Activated naive CD8-positive, alpha-beta T cell (primary cell): ENCODE results near the gene AGAP9.
"Not testable (repeated sequence)": the region's sequence is repeated elsewhere in the genome, so short reads cannot be mapped to it uniquely, and the experiment has no call there.

Experiments
- H3K27ac Mint-ChIP-seq: one replicate; pipeline ENCODE4 v1.8.0; 2021; ENCODE audit warnings: mixed read lengths
- H3K27me3 Mint-ChIP-seq: one replicate; pipeline ENCODE4 v1.8.0; 2021; ENCODE audit warnings: mixed read lengths
- H3K36me3 Mint-ChIP-seq: one replicate; pipeline ENCODE4 v1.8.0; 2021; ENCODE audit warnings: mixed read lengths
- H3K4me1 Mint-ChIP-seq: one replicate; pipeline ENCODE4 v1.8.0; 2021; ENCODE audit warnings: low read depth, mixed read lengths
- H3K4me3 Mint-ChIP-seq: one replicate; pipeline ENCODE4 v1.8.0; 2021; ENCODE audit warnings: mild to moderate bottlenecking, mixed read lengths
- H3K9me3 Mint-ChIP-seq: one replicate; pipeline ENCODE4 v1.8.0; 2021; ENCODE audit warnings: low read depth, mixed read lengths

AGAP9 gene

DNA sequence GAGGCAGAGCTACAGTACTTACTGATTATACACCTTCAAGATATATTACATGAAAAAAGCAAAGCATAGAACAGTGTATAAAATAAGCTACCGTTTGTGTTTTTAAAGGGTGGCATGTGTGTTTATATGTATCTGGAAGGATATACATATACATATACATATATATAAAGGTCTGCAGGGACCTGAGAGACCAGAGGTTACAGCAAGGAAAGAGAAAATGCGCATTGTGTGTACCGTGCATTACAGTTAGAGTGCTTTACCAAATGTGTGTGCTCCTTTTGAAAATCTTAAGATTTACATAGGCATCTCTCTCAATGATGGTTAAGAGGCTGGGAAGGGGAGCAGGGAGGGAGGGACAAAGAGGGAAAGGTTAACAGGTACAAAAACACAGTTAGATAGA is 23.8 kb upstream of the AGAP9 start:
- H3K4me1 Mint-ChIP-seq, H3K4me3 Mint-ChIP-seq, H3K9me3 Mint-ChIP-seq, H3K27ac Mint-ChIP-seq, H3K27me3 Mint-ChIP-seq, H3K36me3 Mint-ChIP-seq: not testable (repeated sequence)

- not testable (repeated sequence) for H3K27me3 Mint-ChIP-seq, H3K4me1 Mint-ChIP-seq, H3K9me3 Mint-ChIP-seq, H3K36me3 Mint-ChIP-seq, H3K4me3 Mint-ChIP-seq, H3K27ac Mint-ChIP-seq
These were observed 13.0 kb upstream of the AGAP9 start for GRCh38 chr10:47536430-47536829.

DNA sequence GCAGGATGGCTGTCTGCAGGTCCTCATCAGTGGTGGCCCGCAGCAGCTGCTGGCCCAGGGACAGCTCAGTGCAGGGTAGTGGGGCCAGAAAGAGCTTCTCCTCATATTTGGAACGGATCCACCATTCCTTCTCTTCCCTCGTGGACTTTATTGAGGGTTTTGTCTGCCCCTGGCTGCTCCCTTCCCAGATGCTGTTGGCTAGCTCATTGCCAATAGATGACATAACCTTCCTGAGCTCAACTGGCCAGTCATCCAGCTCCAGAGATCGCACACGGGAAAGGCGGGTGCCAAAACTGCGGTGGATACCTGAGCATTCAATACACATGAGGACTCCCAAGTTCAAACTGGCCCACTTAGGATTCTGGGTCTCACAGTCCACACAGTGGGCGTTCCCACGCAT is 21.1 kb downstream of the AGAP9 start:
- not testable (repeated sequence) for H3K4me3 Mint-ChIP-seq, H3K27ac Mint-ChIP-seq, H3K36me3 Mint-ChIP-seq, H3K9me3 Mint-ChIP-seq, H3K4me1 Mint-ChIP-seq, H3K27me3 Mint-ChIP-seq

- H3K9me3 Mint-ChIP-seq, H3K4me3 Mint-ChIP-seq, H3K4me1 Mint-ChIP-seq, H3K27ac Mint-ChIP-seq, H3K27me3 Mint-ChIP-seq, H3K36me3 Mint-ChIP-seq: not testable (repeated sequence)
These were observed 29.2 kb downstream of the AGAP9 start for GRCh38 chr10:47494226-47494625.

DNA sequence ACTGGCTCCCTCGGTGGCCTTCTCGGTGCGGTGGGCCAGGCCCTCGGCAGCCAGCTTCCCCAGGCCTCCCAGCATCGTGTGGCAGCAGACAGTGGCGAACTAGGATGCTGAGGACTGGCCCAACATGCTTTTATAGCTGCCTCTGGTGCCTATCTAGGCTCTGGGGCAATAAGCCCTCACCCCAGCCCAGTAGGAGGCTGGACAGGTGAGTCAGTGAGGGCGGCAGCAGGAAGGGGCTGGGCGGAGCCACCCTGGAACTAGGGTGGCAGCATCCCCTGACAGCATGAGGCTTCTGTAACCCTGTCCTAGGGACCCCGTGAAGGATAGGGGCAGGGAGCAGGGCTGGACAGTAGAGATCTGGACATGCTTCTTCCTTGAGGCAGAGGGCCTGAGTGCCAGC is 31.8 kb downstream of the AGAP9 start, which contains the start of gene FAM25G:
Gene FAM25G, minus strand, starts transcription at position 101 of the 400 bp plus-strand sequence. Its CDS starts 26 bp downstream, at position 75.
- not testable (repeated sequence) for H3K4me3 Mint-ChIP-seq, H3K9me3 Mint-ChIP-seq, H3K27me3 Mint-ChIP-seq, H3K27ac Mint-ChIP-seq, H3K36me3 Mint-ChIP-seq, H3K4me1 Mint-ChIP-seq

DNA sequence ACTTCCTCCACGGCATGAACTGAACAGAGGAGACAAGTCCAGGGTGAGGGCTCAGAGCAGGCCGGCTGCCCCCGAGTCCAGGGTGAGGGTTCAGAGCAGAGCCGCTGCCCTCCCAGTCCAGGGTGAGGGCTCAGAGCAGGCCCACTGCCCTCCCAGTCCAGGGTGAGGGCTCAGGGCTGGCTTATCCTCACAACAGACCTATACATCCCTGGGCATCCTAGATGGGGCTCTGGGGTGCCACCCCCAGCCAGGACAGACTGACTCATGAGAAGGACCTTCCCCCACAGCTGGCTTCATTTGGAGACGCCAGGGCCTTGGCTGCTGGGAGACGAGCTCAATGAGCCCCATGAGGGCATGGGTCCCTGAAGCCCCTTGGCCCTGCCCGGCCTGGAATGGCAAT is 33.8 kb downstream of the AGAP9 start:
- H3K27me3 Mint-ChIP-seq, H3K4me3 Mint-ChIP-seq, H3K36me3 Mint-ChIP-seq, H3K27ac Mint-ChIP-seq, H3K4me1 Mint-ChIP-seq, H3K9me3 Mint-ChIP-seq: not testable (repeated sequence)

DNA sequence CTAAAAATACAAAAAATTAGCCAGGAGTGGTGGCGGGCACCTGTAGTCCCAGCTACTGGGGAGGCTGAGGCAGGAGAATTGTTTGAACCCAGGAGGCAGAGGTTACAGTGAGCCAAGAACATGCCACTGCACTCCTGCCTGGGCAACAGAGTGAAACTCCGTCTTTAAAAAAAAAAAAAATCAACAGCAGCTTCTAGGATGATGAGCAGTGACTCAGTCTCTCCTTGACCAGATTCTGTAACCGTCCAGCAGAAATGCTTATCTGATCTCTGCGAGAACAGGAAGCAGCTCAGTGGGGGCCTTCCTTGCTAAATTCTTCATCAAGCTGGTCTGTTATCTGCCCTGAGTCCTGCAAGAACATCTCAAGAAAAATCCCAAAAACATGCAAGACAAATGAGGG is 37.5 kb downstream of the AGAP9 start:
- not testable (repeated sequence) for H3K36me3 Mint-ChIP-seq, H3K4me3 Mint-ChIP-seq, H3K4me1 Mint-ChIP-seq, H3K9me3 Mint-ChIP-seq, H3K27me3 Mint-ChIP-seq, H3K27ac Mint-ChIP-seq

GRCh38 chr10:47484786-47485185 is 38.7 kb downstream of the AGAP9 start:
- not testable (repeated sequence) for H3K4me3 Mint-ChIP-seq, H3K36me3 Mint-ChIP-seq, H3K27ac Mint-ChIP-seq, H3K9me3 Mint-ChIP-seq, H3K4me1 Mint-ChIP-seq, H3K27me3 Mint-ChIP-seq

GRCh38 chr10:47483923-47484322 is 39.5 kb downstream of the AGAP9 start, which contains the start of gene ANXA8:
TSS of gene ANXA8 (minus strand) at chr10:47484115. CDS start at chr10:47483933, 182 bp downstream.
- H3K36me3 Mint-ChIP-seq, H3K27me3 Mint-ChIP-seq, H3K27ac Mint-ChIP-seq, H3K4me3 Mint-ChIP-seq, H3K9me3 Mint-ChIP-seq, H3K4me1 Mint-ChIP-seq: not testable (repeated sequence)

- H3K4me3 Mint-ChIP-seq, H3K27ac Mint-ChIP-seq, H3K36me3 Mint-ChIP-seq, H3K9me3 Mint-ChIP-seq, H3K27me3 Mint-ChIP-seq, H3K4me1 Mint-ChIP-seq: not testable (repeated sequence)
These were observed 41.1 kb downstream of the AGAP9 start for GRCh38 chr10:47482367-47482766.

GRCh38 chr10:47481768-47482181 is 41.7 kb downstream of the AGAP9 start:
- H3K36me3 Mint-ChIP-seq, H3K27me3 Mint-ChIP-seq, H3K27ac Mint-ChIP-seq, H3K4me3 Mint-ChIP-seq, H3K9me3 Mint-ChIP-seq, H3K4me1 Mint-ChIP-seq: not testable (repeated sequence)

- H3K9me3 Mint-ChIP-seq, H3K36me3 Mint-ChIP-seq, H3K4me3 Mint-ChIP-seq, H3K4me1 Mint-ChIP-seq, H3K27ac Mint-ChIP-seq, H3K27me3 Mint-ChIP-seq: not testable (repeated sequence)
These were observed 42.2 kb downstream of the AGAP9 start for GRCh38 chr10:47481182-47481766.

DNA sequence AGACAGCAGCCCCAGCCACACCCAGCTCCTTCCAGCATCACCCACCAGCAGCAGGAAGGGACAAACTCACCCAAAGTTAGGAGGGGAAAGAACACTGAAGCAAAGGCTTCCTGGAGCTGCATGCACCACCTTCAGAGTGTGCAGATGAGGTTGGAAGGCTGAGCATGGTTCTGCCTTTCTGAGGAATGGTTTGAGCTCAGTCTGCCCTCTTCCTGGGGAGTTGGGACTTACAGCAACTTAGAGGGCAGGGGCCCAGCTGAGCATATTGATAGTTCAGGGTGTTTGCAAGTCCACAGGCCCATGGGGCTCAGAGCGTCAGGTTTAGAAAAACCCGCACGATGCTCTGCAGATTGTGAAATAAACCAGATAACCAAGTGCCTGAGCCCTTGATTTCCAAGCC is 43.3 kb downstream of the AGAP9 start:
- H3K27me3 Mint-ChIP-seq, H3K27ac Mint-ChIP-seq, H3K4me3 Mint-ChIP-seq, H3K9me3 Mint-ChIP-seq, H3K4me1 Mint-ChIP-seq, H3K36me3 Mint-ChIP-seq: not testable (repeated sequence)

DNA sequence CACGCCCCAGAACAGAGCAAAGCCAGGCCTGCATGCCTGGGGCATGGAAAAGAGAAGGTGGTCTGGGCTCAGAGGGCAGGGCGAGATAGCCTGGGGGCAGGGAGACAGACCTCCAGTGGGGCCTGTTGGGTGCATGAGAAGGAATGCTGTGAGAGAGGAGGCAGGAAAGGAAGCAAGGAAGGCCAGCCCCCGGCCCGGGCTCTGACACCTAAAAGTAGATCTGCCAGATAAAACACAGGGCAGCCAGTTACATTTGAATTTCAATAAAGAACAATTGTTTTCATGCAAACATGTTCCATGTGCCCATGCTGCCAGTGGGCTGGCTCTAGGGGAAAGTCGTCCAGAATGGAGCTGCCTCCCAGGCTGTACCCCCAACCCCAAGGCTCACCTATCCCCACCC is 45.3 kb downstream of the AGAP9 start:
- not testable (repeated sequence) for H3K36me3 Mint-ChIP-seq, H3K27ac Mint-ChIP-seq, H3K27me3 Mint-ChIP-seq, H3K4me3 Mint-ChIP-seq, H3K9me3 Mint-ChIP-seq, H3K4me1 Mint-ChIP-seq

- H3K27me3 Mint-ChIP-seq, H3K9me3 Mint-ChIP-seq, H3K36me3 Mint-ChIP-seq, H3K4me3 Mint-ChIP-seq, H3K4me1 Mint-ChIP-seq, H3K27ac Mint-ChIP-seq: not testable (repeated sequence)
These were observed 46.4 kb downstream of the AGAP9 start for GRCh38 chr10:47477078-47477477.

GRCh38 chr10:47475101-47475500 is 48.3 kb downstream of the AGAP9 start:
- H3K9me3 Mint-ChIP-seq, H3K4me1 Mint-ChIP-seq, H3K27me3 Mint-ChIP-seq, H3K27ac Mint-ChIP-seq, H3K4me3 Mint-ChIP-seq, H3K36me3 Mint-ChIP-seq: not testable (repeated sequence)

DNA sequence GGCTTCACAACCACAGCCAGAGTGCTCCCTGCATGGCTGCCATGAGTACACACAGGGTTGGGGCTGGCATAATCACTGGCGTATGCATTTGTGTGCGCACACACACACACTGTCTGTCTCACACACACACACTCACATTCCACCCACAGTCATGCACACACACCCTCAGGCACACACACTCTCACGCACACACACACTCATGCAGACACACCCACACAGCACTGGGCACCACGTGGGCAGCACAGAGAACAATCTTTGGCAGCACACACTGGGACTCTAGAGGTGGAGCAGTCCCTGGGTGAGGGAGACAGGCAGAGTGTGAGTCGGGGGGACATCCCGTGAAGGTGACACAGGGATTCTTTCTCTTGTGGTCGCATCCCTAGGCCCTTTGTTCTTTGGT is 49.9 kb downstream of the AGAP9 start:
- not testable (repeated sequence) for H3K27me3 Mint-ChIP-seq, H3K36me3 Mint-ChIP-seq, H3K4me1 Mint-ChIP-seq, H3K4me3 Mint-ChIP-seq, H3K9me3 Mint-ChIP-seq, H3K27ac Mint-ChIP-seq
